HG03520 (cell line): ENCODE data around the gene SLC27A1.
A peak's percentile ranks its signal among the peaks of the same experiment; 100 is the strongest.

Experiments
- ATAC-seq: cut with Tn5 transposase; IDR thresholded peaks from one replicate; pipeline ENCODE4 v1.9.1; 2021; ENCODE audit warnings: mild to moderate bottlenecking, moderate library complexity; ENCODE audit not compliant: unreplicated experiment

The SLC27A1 gene

DNA sequence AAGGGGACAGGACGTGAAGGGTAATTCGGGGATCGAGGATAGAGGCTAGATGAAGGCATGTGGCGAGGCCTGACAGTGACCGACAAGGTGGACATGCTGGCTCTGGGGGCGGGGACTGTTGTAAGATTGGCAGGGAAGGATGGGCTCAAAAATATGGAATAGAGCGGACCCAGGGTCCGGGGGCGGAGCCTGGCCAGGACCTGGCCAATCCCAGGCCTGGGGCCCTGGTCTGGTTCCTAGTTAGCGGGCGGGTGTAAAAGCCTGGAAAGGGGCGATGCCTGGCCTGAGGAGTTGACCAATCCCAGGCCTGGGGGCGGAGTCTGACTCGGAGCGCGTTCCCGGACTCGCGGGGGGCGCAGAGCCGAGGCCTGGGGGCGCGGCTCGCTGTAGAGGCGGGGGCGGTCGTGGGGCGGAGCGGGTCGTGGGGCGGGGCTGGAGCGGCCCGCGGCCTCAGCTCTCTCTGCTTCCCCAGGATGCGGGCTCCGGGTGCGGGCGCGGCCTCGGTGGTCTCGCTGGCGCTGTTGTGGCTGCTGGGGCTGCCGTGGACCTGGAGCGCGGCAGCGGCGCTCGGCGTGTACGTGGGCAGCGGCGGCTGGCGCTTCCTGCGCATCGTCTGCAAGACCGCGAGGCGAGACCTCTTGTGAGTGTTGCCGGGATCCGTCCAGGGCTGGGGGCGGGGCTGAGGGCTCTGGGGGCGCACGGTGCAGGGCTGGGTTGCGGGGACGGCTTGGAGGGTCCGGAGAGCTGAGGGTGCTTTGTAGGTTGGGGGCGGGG, at the start of gene SLC27A1:
SLC27A1 (plus strand) TSS at position 457 of the 774 bp plus-strand sequence; CDS start at position 474, 17 bp downstream.
- peak; percentile 48 for ATAC-seq

DNA sequence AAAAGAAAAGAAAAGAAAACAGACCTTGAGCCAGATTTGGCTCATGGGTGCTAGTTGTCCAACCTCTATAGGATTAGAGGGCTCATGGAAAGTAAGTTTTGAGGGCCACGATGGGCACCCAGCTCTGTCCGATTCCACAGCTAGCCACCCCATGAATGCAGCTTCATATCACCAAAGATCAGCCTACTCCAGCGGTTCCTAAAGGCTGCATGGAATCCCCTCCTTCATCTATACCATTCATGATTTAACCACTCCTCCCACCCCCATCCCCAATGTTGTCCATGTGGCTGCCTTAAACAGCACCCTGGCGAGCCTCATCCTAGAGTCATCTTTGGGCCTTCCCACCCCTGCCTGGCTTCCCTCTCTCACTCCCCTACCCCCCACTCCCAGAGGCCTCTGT, 48.4 kb upstream of the SLC27A1 start:
- no peak for ATAC-seq

DNA sequence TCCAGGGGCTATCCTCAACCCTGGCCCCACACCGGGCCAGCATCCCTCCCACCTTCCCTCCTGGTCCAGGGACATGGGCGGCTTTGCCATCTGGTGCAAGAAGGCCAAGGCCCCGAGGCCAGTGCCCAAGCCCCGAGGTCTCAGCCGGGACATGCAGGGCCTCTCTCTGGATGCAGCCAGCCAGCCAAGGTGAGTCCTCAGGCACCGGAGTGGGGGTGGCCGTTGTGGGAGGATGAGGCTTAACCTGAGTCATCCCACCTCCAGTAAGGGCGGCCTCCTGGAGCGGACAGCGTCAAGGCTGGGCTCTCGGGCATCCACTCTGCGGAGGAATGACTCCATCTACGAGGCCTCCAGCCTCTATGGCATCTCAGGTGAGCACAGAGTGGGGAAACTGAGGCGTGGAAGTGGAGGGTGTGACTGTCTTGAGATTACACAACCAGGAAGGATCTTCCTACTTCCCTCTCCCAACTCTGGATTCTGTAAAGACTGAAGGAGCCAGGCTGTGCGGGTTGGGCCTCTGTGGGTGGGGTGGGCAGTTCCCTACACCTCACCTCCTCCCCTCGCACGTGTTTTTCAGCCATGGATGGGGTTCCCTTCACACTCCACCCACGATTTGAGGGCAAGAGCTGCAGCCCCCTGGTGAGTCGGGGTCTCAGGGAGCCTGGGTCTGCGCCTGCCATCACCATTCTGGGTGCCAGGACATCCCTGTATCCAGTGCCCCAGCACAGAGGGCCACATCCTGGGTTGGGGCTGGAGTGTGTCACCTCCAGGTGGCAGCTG, 46.7 kb upstream of the SLC27A1 start:
- ATAC-seq: no peak

DNA sequence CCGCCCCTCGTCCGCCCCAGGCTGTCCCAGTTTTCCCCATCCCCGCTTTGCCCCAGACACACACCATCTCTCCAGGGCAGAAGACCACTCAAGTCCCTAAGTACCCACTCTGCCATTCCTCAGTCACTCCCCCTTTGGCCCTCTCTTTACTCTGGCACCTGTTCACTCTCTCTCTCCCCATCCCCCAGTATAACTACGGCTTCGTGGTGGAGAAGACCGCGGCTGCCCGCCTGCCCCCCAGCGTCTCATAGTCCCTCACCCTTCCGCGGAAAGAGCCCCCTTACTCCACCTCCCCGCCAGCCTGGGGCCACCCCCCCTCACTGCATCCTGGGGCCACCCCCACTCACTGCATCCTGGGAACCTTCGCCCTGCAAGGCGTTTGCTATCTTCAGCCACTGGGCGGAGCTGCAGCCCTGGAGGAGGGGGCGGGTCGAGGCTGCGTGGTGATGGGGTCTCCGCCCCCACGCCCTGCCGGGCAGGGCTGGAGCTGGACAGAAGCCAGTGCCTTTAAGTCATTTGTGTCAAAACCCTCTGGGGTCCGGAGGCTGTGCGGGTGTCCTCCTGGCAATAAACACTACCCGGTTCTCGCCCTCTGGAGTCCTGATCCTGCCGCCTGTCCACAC, 45.5 kb upstream of the SLC27A1 start:
- no peak for ATAC-seq

DNA sequence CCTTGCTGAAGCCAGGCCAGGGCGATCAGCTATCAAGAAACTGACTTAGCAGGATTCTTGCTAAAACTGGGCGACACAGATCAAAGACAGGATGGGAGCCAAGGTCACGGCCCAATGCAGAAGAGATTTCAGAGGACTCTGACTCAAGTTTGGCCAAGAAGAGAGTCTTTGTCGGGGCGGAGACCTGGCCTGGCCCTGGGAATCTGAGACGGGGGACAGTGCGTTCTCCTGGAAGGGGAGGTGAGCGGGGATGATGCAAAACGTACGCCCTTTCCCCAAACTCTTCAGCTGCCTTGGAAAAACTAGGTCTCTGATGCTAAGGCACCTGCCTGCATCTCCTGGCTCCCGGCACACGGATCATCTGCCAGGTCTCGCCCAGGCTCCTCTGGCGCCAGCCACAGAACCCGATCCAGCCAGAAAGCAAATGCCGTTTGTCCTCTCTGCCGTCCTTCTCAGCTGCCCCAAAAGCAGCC, 40.6 kb upstream of the SLC27A1 start:
- ATAC-seq: no peak

DNA sequence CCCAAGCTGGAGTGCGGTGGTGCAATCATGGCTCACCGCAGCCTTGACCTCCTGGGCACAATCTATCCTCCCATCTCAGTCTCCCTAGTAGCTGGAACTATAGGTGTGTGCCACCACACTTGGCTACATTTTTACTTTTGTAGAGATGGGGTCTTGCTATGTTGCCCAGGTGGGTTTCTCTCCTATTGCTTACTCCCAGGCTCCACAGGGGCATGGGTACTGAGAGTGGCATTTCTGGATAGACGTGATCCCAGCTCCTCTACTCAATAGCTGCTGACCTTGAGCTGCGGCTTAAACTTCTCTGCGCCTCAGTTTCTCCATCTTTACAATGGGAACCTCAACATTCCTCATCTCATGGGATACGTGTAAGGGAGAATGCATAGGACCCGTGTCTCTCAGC, 38.9 kb upstream of the SLC27A1 start:
- no peak for ATAC-seq

DNA sequence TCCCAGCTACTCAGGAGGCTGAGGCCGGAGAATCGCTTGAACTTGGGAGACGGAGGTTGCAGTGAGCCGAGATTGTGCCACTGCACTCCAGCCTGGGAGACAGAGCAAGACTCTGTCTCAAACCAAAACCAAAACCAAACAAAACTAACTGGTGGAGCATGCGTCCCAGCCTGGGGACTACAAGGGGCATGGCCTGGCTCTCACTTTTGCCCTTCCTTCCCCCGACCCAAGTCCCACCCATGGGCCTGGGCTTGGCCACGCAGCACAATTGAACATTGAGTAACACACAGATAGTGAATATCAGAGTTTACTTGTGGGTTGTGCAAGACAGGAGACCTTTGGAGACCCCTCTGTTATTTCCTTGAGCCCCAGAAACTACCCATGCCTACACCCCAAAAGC, 35.1 kb upstream of the SLC27A1 start:
- ATAC-seq: no peak

- ATAC-seq: no peak
Observed at GRCh38 chr19:17436094-17436873, 34.0 kb upstream of the SLC27A1 start.

DNA sequence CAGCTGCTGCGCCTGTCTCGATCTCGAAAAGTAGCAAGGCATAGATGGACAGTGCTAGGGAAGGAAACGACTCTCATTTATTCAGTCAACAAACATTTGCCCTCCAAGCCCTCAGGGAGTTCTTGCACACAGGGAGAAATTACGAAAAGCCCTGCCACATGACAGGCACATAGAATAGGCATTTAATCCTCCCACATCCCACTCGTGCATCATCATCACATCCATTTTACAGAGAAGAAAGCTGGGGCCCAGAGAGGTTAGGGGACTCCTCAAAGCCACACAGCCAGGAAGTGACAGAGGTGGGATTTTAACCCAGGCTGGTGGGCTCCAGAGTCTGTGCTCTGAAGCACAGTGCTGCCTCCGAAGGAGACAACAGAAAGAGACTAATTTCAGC, 33.5 kb upstream of the SLC27A1 start:
- ATAC-seq: no peak

- ATAC-seq: no peak
Observed at GRCh38 chr19:17441241-17442021, 28.9 kb upstream of the SLC27A1 start.

GRCh38 chr19:17445526-17446165, 24.7 kb upstream of the SLC27A1 start:
- ATAC-seq: no peak

GRCh38 chr19:17447704-17448130, 22.6 kb upstream of the SLC27A1 start:
- no peak for ATAC-seq

DNA sequence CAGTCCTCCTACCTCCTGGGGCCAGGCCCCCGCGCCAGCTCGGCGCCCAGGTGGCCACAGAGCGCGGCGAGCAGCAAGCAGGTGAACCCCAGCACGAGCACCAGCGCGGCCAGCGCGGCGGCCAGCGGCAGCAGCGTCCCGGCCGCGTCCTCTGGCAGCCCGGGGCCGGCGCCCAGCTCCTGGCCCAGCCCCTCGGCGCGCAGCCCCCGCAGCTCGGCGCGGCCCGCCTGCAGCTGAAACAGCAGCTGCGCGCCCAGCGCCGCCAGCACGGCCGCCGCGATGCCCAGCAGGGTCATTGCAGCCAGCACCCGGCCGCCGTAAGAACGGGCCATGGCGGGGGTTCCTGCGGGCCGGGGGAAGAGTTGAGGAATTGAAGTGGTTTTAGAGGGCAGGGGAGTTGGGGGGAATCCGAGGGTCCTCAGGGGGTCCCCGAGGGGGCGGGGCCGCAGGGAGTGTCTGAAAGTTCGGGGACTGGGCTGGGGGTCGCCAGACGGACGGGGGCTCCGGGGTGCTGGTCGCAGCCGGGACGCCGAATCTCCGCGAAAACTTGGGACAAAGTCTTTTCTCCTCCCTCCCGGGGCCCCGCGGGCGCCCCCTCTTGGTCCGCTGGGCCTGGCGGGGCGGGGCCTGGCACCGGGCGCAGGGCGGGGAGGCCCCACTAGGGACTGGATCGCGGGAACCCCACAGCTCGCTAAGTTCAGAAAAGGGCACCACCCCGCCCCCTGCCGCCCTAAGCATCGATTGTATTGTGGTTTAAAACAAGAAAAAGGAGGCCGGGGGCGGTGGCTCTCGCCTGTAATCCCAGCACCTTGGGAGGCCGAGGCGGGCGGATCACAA, 22.0 kb upstream of the SLC27A1 start, which contains the start of gene TMEM221:
TMEM221 (minus strand) TSS at position 538 of the 837 bp plus-strand sequence; CDS start at position 332, 206 bp downstream.
- no peak for ATAC-seq

DNA sequence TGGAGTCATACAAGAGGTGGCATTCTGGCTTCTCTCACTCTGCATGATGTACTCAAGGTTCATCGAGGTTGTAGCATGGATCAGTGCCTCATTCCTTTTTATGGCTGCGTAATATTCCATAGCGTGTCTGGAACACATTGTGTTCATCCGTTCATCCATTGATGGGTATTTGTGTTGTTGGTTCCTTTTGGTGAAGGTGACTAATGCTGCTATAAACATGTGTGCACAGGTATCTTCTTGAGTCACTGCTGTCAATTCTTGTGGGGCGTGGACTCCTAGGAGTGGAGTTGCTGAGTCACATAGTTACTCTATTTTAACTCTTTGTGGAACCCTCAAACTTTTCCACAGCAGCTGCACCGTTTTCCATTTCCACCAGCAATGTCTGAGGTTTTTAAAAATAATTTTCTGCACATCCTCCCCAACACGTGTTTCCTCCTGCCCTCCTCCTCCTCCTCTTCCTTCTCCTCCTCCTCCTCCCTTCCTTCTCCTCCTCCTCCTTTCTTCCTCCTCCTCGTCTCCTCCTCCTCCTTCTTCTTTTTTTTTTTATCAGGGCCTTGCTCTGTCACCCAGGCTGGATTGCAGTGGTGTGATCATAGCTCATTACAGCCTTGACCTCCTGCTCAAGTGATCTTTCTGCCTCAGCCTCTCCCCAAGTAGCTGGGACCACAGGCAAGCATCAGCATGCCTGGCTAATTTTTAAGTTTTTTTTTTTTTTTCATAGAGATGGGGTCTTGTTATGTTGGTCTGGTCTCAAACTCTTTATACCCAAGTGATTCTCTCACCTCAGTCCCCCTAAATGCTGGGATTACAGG, 19.9 kb upstream of the SLC27A1 start:
- no peak for ATAC-seq

GRCh38 chr19:17451820-17452219, 18.5 kb upstream of the SLC27A1 start:
- ATAC-seq: no peak

DNA sequence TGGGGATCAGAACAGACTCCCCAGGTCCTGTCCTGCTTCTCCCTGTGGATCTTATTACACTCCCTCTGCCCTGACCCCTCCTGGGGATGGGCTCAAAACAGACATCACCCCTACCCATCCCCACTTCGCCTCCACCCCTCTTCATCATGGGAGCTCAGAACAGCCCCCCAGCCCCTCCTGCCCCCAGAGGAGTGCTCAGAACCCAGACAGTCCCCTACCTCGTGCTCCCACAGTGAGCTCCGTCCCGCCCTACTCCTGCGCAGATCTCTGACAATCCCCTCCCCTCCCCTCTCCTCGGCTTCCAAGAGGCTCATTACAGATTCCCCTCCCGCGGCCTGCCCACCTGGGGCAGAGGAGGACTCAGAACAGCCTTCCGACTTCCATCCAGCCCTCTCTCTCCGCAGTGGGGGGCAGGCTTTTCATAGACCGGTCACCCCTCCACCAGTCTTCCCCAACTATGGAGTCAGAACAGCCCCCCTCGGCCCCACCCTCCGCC, 15.7 kb upstream of the SLC27A1 start:
- ATAC-seq: no peak

DNA sequence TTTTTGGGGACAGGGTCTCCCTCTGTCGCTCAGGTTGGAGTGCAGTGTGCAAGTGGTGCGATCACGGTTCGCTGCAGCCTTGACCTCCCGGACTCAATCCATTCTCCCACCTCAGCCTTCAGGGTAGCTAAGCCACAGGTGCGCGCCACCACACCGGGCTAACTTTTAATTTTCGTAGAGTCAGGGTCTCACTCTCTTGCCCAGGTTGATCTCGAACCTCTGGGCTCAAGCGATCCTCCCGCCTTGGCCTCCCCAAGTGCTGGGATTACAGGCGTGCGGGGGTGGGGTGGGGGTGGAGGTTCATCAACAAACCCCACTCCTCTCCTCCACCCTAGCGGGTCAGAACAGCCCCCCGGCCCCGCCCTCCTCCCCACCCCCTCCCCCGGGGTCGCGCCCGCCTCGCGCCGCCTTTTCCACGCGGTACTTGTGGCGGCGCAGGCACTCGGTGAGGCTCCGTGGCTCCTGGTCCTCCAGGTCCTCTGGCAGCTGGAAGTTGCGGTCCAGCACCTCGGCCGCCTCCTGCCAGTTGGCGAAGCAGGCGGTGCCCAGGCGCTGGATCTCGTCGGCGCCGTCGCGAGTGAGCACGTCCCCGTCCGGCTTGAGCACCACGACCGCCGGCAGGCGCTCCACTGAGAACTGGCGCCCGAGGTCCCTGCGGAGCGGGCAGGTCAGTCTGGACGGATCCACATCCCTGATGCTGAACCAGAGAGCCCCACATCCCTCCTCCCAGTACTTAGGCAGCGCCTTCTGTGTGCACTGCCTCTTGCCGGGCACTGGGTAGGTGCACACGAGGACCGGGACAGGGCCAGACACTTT, 14.8 kb upstream of the SLC27A1 start:
- no peak for ATAC-seq
